RCC 7860 (cell line): ENCODE results near the gene UGT1A5.
"Not testable (repeated sequence)": the region's sequence is repeated elsewhere in the genome, so short reads cannot be mapped to it uniquely, and the experiment has no call there.

Source experiments
- DNase-seq: peaks from one replicate; pipeline ENCODE4 v3.0.0-alpha.2; 2015; ENCODE audit warnings: low spot score
- FAIRE-seq: peaks from 2 replicates; lab custom pipeline; 2012; peaks lifted over from hg19 to GRCh38; lab: Jason Lieb, UNC

UGT1A5 gene

GRCh38 chr2:233692648-233693047 lies 20.1 kb upstream of the UGT1A5 start, which contains the start of gene UGT1A6:
Gene UGT1A6, plus strand, starts transcription at chr2:233692890. Its CDS starts 115 bp downstream, at chr2:233693005.
- peak; percentile 94 for FAIRE-seq

DNA sequence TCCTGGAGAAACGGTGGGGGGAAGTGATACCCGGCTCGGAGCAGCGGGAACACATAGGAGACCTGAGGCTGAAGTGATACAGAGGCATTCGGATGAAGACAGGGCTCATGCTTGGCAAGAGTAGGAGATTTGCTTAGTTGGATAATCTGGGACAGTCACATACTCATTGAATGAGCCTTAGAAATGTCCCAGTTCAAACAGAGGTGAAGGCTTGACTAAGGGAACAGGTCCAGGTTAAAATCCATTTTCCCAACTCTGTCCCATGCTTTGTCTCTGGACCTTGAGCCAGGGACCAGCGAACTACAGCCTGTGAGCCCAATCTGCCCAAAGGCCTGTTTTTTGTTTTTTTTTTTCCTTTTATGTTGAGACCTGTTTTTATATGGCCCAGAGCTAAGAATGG lies 18.7 kb upstream of the UGT1A5 start:
- no peak for FAIRE-seq
- peak; percentile 63 for DNase-seq

More at GRCh38 chr2:233692648-233693047, 20.1 kb upstream of the UGT1A5 start, which contains the start of gene UGT1A6:
- DNase-seq, result peak; percentile 71

DNA sequence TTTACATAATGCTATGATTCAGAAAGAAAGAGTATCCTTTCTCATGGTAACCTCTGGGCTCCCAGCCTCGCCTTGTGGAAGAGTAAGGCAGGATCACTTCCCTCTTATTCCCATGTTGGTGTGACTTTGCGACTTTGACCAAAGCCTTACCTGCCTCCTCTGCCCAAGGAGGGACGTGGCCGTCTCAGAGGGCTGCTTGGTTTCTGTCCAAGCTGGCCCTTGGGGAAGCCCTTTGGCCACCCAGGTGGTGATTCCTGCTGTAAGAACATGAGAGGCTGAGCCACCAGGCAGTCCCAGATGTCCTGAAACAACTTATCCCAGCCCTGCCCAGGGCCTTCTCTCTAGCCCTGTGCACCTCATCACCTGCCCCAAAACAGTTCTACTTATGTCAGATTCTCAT lies 14.0 kb upstream of the UGT1A5 start:
- FAIRE-seq (no peak), DNase-seq (peak; percentile 45)

DNA sequence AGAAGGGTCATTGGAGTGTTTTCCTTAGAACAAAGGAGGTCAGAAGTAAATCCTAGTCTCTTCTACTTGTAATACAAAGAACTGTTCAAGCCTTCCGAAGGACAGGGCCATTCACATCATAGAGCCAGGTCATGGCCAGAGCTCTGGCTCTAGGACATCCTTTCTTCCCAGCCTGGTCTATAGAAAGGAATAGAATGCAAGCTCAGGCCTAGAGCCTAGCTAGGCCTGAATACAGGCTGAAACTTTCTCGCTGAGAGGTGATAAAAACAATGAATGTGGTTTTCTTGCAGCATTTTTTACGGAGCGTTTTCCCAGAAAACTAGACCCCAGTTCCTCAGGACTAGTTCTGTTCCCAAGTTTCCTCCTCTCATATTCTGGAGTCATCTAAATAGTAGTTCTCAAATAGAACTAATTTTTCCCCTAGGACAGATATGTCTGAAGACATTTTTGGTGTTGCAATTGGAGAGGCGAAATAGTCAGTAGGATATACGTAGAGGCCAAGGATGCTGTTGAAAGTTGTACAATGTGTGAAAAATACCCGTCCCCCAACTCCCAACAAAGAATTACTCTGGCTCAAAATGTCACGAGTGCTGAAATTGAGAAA lies 13.2 kb upstream of the UGT1A5 start:
- no peak for FAIRE-seq

DNA sequence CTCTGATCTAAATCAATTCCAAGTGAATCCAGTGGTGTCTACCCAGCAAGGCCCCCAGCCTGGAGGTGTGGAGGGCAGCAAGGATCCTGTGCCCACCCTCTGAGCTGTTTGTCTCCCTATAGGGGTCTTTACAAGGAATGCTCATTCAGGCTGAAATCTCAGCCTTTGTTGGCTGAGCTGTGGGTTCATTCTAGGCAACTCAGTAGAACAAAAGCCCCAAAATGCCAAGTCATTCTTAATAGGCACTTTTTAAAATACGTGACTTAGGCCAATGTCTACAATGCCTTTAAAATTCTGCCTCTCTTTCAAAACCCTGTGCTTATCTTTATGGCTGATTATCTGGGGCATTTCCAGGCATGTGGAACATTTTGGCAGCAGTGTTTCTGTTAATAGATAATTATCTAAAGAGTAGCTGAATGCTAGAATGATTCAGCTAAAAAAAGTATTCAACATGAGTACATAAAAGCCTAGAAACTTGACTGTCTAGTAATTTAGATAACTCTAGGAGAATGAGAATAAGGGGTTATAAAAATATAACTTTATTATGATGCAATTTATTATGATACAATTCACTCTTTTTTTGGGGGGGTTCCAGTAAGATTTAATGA lies 12.6 kb upstream of the UGT1A5 start:
- DNase-seq (peak; percentile 98), FAIRE-seq (peak; percentile 100)

More for the DNA sequence above, 13.2 kb upstream of the UGT1A5 start:
- peak; percentile 37 for DNase-seq

DNA sequence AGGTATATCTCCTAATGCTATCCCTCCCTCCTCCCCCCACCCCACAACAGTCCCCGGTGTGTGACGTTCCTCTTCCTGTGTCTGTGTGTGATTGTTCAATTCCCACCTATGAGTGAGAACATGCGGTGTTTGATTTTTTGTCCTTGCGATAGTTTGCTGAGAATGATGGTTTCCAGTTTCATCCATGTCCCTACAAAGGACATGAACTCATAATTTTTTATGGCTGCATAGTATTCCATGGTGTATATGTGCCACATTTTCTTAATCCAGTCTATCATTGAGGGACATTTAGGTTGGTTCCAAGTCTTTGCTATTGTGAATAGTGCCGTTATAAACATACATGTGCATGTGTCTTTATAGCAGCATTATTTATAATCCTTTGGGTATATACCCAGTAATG lies 11.9 kb upstream of the UGT1A5 start:
- not testable (repeated sequence) for FAIRE-seq, DNase-seq

DNA sequence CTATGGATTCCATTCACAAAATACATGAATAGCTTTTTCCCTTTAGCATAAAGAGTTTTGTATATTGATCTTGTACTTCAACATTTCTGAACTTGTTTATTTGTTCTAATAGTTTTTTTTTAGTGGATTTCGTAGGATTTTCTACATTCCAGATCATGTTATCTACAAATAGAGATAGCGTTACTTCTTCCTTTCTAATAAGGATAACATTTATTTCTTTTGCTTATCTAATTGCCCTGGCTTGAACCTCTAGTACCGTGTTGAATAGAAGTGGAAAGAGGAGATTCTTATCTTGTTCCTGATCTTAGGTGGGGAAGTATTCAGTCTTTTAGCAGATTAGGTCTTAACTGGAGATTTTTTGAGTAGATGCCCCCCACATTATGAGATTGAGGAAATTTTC lies 10.5 kb upstream of the UGT1A5 start:
- peak; percentile 69 for FAIRE-seq
- DNase-seq, result no peak

GRCh38 chr2:233705911-233706506 lies 6.7 kb upstream of the UGT1A5 start:
- FAIRE-seq (peak; percentile 79), DNase-seq (peak; percentile 52)

- DNase-seq (peak; percentile 76), FAIRE-seq (peak; percentile 87)
Measured at GRCh38 chr2:233706720-233707119, 6.0 kb upstream of the UGT1A5 start.

GRCh38 chr2:233707940-233708644 lies 4.6 kb upstream of the UGT1A5 start:
- DNase-seq, result peak; percentile 62
- FAIRE-seq, result peak; percentile 88

DNA sequence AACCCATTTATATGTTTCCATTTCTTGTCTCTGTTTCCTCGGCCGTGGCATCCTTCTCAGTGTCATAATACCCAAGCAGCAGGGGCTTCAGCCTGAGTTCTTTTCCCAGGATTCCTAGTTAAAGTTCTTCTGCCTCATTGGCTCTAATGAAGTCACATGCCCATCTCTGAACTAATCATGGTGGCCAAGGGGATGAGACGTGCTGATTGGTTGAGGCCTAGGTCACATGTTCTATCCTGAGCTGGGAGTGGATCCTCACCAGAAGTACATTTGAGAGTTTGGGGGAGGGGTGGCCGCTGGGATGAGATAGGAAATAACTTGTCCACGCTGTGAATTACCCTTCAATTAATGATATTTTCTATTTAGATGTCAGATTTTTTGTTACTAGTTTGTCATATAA lies 3.8 kb upstream of the UGT1A5 start:
- FAIRE-seq (no peak), DNase-seq (no peak)

GRCh38 chr2:233711312-233712008 lies 1.2 kb upstream of the UGT1A5 start:
- peak; percentile 60 for DNase-seq
- FAIRE-seq, result peak; percentile 11

GRCh38 chr2:233713262-233713615 lies 532 bp downstream of the UGT1A5 start:
- DNase-seq (no peak), FAIRE-seq (no peak)

GRCh38 chr2:233714121-233714520 lies 1.4 kb downstream of the UGT1A5 start:
- FAIRE-seq (peak; percentile 89), DNase-seq (peak; percentile 61)

GRCh38 chr2:233718552-233718951 lies 5.8 kb downstream of the UGT1A5 start, which contains the start of gene UGT1A4:
Gene UGT1A4, plus strand, starts transcription at chr2:233718736. Its CDS starts 85 bp downstream, at chr2:233718821.
- no peak for DNase-seq
- no peak for FAIRE-seq

- DNase-seq, result no peak
- FAIRE-seq, result no peak
Measured at GRCh38 chr2:233728723-233729301, 16.1 kb downstream of the UGT1A5 start, which contains the start of gene UGT1A3. Gene UGT1A3, plus strand, starts transcription at chr2:233729042. Its CDS starts 85 bp downstream, at chr2:233729127.

GRCh38 chr2:233736868-233737653 lies 24.4 kb downstream of the UGT1A5 start:
- not testable (repeated sequence) for FAIRE-seq

DNA sequence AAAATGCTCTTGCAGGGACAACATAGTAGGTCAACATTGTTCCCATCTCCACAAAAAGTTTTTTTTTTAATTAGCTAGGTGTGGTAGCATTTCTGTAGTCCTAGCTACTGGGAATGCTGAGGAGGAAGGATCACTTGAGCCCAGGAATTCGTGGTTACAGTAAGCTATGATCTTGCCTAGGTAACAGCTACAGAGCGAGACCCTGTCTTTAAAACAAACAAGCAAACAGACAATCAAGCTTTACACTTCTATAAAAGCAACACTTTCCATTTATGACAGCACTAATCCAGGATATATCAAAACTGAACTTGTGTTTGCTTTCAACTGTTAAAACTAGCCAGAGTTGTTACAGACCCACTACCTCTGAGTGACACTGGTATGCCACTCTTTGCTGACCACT lies 28.2 kb downstream of the UGT1A5 start:
- FAIRE-seq (no peak), DNase-seq (no peak)

More at GRCh38 chr2:233736868-233737653, 24.4 kb downstream of the UGT1A5 start:
- not testable (repeated sequence) for DNase-seq

DNA sequence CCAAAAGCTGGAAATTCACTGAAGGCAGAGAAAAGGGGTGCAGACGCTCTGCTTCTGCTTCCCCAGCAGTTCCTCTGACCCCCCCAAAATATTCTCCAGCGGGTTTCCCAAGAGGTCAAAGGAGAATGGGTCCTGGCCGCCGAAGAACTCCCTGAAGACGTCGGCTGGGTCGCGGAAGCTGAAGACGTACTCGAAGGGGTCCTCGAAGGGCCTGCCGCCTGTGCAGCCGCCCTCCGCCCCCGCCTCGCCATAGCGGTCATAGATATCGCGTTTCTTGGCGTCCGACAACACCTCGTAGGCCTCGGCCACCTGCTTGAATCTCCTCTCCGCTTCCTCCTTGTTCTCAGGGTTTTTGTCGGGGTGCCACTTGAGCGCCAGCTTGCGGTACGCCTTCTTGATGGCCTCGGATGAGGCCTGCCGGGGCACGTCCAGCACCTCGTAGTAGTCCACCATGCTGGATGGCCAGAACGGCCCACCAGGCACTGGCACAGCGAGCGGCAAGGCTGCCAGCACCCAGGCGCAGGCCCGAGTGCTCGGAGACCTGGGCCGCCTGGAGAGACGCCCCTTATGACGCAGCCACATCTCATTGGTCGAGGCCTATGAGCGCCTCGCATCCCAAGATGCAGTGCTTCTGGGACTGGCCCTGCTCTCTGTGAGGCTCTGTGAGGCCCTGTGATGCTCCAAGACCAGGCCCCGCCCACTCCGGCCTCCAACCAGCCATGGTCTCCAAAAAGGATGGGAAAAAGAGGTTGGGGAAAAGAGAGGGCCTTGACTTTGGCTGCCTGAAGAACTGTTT lies 31.0 kb downstream of the UGT1A5 start:
- FAIRE-seq (no peak), DNase-seq (no peak)
